CD4-positive, alpha-beta T cell (primary cell): Measurements from ENCODE around the gene TRIM71. TPM values are rescaled to one million over a fixed set of nuclear protein-coding genes. Genes with fewer than 3 reads are reported as not detected.
"Not testable (repeated sequence)": the region's sequence is repeated elsewhere in the genome, so short reads cannot be mapped to it uniquely, and the experiment has no call there.

Experiments
- ATAC-seq: fragments of 200-7000 bp; cut with Tn5 transposase; one replicate; pipeline ENCODE4 v1.10.0; 2022; ENCODE audit warnings: mild to moderate bottlenecking; ENCODE audit not compliant: poor library complexity
- CTCF ChIA-PET: fragments of 350-600 bp; sonication (Branson Sonifier 250); formaldehyde crosslinking; loops from one replicate; lab custom pipeline; 2021; ENCODE audit warnings: antibody characterized with exemption, inconsistent platforms; lab: Charles Lee
- POLR2A ChIA-PET: fragments of 350-600 bp; sonication (Branson Sonifier 250); formaldehyde crosslinking; loops from one replicate; lab custom pipeline; 2021; ENCODE audit warnings: antibody characterized with exemption, inconsistent platforms; lab: Charles Lee
- DNase-seq, 14 experiments: peaks; one replicate each; pipeline ENCODE4 v3.0.0-alpha.2; 2013 to 2020; ENCODE audit warnings: mixed read lengths in 2 of 14
- H3K27ac ChIP-seq, 2 donors: one replicate each; pipeline versions ENCODE4 v1.5.1 to v1.7.0; 2013; ENCODE audit warnings: low read length in 2 of 2, low read depth in 1 of 2, mild to moderate bottlenecking in 1 of 2
- H3K27me3 ChIP-seq, 2 experiments: 1 replicate in 1 of 2; 2 replicates in 1 of 2; pipeline versions ENCODE4 v1.6.1 to v1.7.0; 2013; ENCODE audit warnings: low read length in 2 of 2, control low read depth in 1 of 2, mild to moderate bottlenecking in 1 of 2, moderate library complexity in 1 of 2; ENCODE audit not compliant: insufficient read depth in 2 of 2, control insufficient read depth in 1 of 2
- H3K36me3 ChIP-seq: one replicate; pipeline ENCODE4 v1.6.1; 2013; ENCODE audit warnings: low read length, control low read depth; ENCODE audit not compliant: insufficient read depth
- H3K4me1 ChIP-seq: one replicate; pipeline ENCODE4 v1.6.1; 2013; ENCODE audit warnings: low read length, control low read depth; ENCODE audit not compliant: insufficient read depth
- H3K4me3 ChIP-seq: one replicate; pipeline ENCODE4 v1.5.1; 2013; ENCODE audit warnings: mild to moderate bottlenecking, low read length, moderate library complexity
- H3K9me3 ChIP-seq, 2 experiments: 1 replicate in 1 of 2; 2 replicates in 1 of 2; pipeline versions ENCODE4 v1.6.1 to v1.7.0; 2013; ENCODE audit warnings: low read length in 2 of 2, mild to moderate bottlenecking in 2 of 2, control low read depth in 1 of 2, moderate library complexity in 1 of 2; ENCODE audit not compliant: control insufficient read depth in 1 of 2, insufficient read depth in 1 of 2
- H3K27ac Mint-ChIP-seq: one replicate; pipeline ENCODE4 v1.8.0; 2020; ENCODE audit warnings: mixed read lengths
- H3K27me3 Mint-ChIP-seq: one replicate; pipeline ENCODE4 v1.8.0; 2021; ENCODE audit warnings: mixed read lengths
- H3K36me3 Mint-ChIP-seq: one replicate; pipeline ENCODE4 v1.8.0; 2021; ENCODE audit warnings: low read depth, mixed read lengths
- H3K4me1 Mint-ChIP-seq: one replicate; pipeline ENCODE4 v1.8.0; 2021; ENCODE audit warnings: low read depth, mixed read lengths
- H3K4me3 Mint-ChIP-seq: one replicate; pipeline ENCODE4 v1.8.0; 2020; ENCODE audit warnings: mild to moderate bottlenecking, mixed read lengths
- H3K9me3 Mint-ChIP-seq: one replicate; pipeline ENCODE4 v1.8.0; 2020; ENCODE audit warnings: mixed read lengths
- intact Hi-C, 2 experiments: fragments of 100-400 bp; cut with DNase I in 1 of 2; cut with micrococcal nuclease in 1 of 2; formaldehyde crosslinking; loops; one replicate each; pipeline versions ENCODE4 v1.15.1 to v1.9.0; 2023 to 2025; cut with DNase I, micrococcal nuclease
- total RNA-seq, 174 experiments: library from RNA in 2 of 174; stranded (reverse) in 2 of 174; gene quantifications; one replicate each; pipeline ENCODE4 v1.2.3 and lab custom pipeline; 2021 to 2026
- TF ChIP-seq, protein P1 (sequence below): fragments of 200-600 bp; IDR thresholded peaks from one replicate; pipeline ENCODE4 v1.8.0; 2022; ENCODE audit warnings: antibody characterized with exemption, mild to moderate bottlenecking

The TRIM71 gene
- total RNA-seq, 2 experiments from 2014 or later = 0.03 TPM; not detected in 1

DNA sequence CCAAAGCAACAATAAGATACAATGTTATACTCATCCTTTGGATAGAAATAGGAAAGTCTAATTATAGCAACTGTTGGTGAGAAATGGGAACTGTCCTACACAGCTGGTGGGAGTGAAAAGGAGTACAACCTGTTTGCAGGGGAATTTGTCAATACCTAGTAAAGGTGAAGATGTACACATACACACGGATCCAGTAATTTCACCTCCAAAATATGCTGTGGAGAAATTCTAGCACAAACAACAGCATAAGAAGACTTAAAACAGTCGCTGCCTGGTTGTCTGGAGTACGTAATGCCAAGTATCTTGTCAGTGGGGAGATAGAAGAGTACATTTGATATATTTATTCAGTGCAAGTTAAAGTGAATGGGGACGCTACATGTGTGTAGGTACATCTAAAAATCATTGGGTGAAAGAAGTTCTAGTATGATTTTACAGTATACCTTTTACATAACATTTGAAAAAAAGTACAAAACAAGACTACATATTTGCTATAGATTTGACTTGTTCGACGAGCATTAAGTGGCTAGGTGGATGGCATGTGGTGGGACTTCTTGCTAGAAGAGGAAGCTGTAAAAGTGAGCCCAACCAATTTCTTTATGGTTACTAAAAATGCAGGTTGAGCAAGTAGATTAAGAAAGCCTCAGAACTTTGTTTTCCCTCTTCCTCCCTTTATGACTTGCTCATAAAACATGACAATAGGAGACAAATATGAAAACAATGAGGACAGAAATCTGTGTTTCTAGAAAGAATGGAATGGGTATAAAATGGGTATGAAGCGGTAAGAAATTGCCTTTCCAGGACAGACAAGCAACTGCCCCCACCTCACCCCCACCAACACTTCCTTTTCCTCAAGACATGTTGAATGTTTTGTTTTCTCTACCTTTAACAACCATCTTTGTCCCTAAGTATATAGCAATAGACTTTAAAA, 83.5 kb downstream of the TRIM71 start:
- Mint-ChIP-seq H3K9me3 (no peaks in the 10 kb centered on the region), H3K27ac (no peak overlapping the region), H3K36me3 (no peaks in the 10 kb centered on the region), H3K27me3 (peaks cover 28% of the 10 kb centered on the region), H3K4me1 (no peaks in the 10 kb centered on the region), H3K4me3 (peak overlapping the region; percentile 26)
- Histone ChIP-seq H3K27ac (no peak overlapping the region), H3K27me3 (no peaks in the 10 kb centered on the region), H3K9me3 (no peaks in the 10 kb centered on the region), H3K36me3 (no peaks in the 10 kb centered on the region), H3K4me1 (no peaks in the 10 kb centered on the region), H3K4me3 (no peak overlapping the region)
- intact Hi-C loops = loop anchor here in 1 of 2 experiments (10.0 kb wide), 1 partner anchor 166 kb away; no protein-coding TSS in a partner anchor
- CTCF ChIA-PET = interaction anchor here (0.7 kb wide), 1 partner anchor 10 kb away, joined by 3 read pairs; no protein-coding TSS in a partner anchor
- DNase-seq (no peak), ATAC-seq (no peak)
- TF ChIP-seq, protein P1, sequence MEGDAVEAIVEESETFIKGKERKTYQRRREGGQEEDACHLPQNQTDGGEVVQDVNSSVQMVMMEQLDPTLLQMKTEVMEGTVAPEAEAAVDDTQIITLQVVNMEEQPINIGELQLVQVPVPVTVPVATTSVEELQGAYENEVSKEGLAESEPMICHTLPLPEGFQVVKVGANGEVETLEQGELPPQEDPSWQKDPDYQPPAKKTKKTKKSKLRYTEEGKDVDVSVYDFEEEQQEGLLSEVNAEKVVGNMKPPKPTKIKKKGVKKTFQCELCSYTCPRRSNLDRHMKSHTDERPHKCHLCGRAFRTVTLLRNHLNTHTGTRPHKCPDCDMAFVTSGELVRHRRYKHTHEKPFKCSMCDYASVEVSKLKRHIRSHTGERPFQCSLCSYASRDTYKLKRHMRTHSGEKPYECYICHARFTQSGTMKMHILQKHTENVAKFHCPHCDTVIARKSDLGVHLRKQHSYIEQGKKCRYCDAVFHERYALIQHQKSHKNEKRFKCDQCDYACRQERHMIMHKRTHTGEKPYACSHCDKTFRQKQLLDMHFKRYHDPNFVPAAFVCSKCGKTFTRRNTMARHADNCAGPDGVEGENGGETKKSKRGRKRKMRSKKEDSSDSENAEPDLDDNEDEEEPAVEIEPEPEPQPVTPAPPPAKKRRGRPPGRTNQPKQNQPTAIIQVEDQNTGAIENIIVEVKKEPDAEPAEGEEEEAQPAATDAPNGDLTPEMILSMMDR = no peak
- POLR2A ChIA-PET = no interaction called here

DNA sequence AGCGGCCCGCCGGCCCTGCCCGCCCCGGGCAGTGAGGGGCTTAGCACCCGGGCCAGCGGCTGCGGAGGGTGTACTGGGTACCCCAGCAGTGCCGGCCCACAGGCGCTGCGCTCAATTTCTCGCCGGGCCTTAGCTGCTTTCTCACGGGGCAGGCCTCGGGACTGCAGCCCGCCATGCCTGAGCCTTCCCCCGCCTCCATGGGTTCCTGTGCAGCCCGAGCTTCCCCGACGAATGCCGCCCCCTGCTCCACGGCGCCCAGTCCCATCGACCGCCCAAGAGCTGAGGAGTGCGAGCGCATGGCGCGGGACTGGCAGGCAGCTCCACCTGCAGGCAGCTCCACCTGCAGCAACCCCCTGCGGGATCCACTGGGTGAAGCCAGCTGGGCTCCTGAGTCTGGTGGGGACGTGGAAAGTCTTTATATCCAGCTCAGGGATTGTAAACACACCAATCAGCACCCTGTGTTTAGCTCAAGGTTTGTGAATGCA, 85.1 kb downstream of the TRIM71 start:
- DNase-seq = peak in 11 of 14 experiments; percentile 12 to 54 (median 29)
- Mint-ChIP-seq H3K27me3 (peaks cover 23% of the 10 kb centered on the region), H3K4me3 (peak overlapping the region; percentile 67)
- H3K27ac ChIP-seq, H3K4me1 ChIP-seq, H3K36me3 Mint-ChIP-seq, H3K9me3 ChIP-seq, H3K4me1 Mint-ChIP-seq, H3K36me3 ChIP-seq, H3K27me3 ChIP-seq, H3K27ac Mint-ChIP-seq, H3K9me3 Mint-ChIP-seq, CTCF ChIA-PET: not testable (repeated sequence)
- POLR2A ChIA-PET = interaction anchor here (0.6 kb wide), 1 partner anchor 962 kb away, joined by 3 read pairs; no protein-coding TSS in a partner anchor
- H3K4me3 ChIP-seq = peak overlapping the region; percentile 30
- ATAC-seq = peak; percentile 66
- intact Hi-C loops = loop anchor here in 1 of 2 experiments (10.0 kb wide), 1 partner anchor 168 kb away; no protein-coding TSS in a partner anchor

DNA sequence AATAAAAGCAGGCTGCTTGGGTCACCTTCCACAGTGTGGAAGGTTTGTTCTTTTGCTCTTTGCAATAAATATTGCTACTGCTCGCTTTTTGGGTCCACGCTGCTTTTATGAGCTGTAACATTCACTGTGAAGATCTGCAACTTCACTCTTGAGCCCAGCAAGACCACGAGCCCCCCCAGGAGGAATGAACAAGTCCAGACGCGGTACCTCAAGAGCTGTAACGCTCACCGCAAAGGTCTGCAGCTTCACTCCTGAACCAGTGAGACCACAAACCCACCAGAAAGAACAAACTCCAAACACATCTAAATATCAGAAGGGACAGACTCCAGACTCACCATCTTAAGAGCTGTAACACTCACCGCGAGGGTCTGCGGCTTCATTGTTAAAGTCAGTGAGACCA, 86.2 kb downstream of the TRIM71 start:
- ATAC-seq (no peak), DNase-seq (no peak)
- Mint-ChIP-seq H3K9me3 (no peaks in the 10 kb centered on the region), H3K27me3 (peaks cover 13% of the 10 kb centered on the region), H3K4me3 (no peak overlapping the region), H3K4me1 (no peaks in the 10 kb centered on the region), H3K36me3 (no peaks in the 10 kb centered on the region), H3K27ac (no peak overlapping the region)
- H3K27ac ChIP-seq = no peak overlapping the region
- H3K36me3 ChIP-seq = no peaks in the 10 kb centered on the region
- no peak overlapping the region for H3K4me3 ChIP-seq
- intact Hi-C loops = loop anchor here in 1 of 2 experiments (10.0 kb wide), 1 partner anchor 169 kb away; no protein-coding TSS in a partner anchor
- ChIA-PET CTCF (no interaction called here), POLR2A (no interaction called here)
- H3K9me3 ChIP-seq = no peaks in the 10 kb centered on the region
- no peaks in the 10 kb centered on the region for H3K27me3 ChIP-seq
- H3K4me1 ChIP-seq = no peaks in the 10 kb centered on the region
- TF ChIP-seq, protein P1 = no peak
